K562 (cell line): ENCODE measurements around the gene HDGFL1. TPM values are rescaled to one million over a fixed set of nuclear protein-coding genes. Genes with fewer than 3 reads are reported as not detected.

Source experiments
- ATAC-seq: fragments of 200-7000 bp; cut with Tn5 transposase; 3 replicates; pipeline ENCODE4 v1.9.1; 2020; ENCODE audit warnings: moderate library complexity
- BruUV-seq: library from RNA; stranded (reverse); fragments of 400-500 nt; replicated peaks from 2 replicates; lab custom pipeline; 2021; lab: Mats Ljungman, UMichigan
- CTCF ChIA-PET: fragments of 300-600 bp; formaldehyde crosslinking; extraction: SDS; loops from one replicate; lab custom pipeline; 2021; ENCODE audit warnings: low intra/inter-chr PET ratio; lab: Yijun Ruan, JAX
- POLR2A ChIA-PET: fragments of 300-600, 350-650 bp; sonication (Branson Sonifier 250); formaldehyde crosslinking; extraction: SDS; loops from one replicate; lab custom pipeline; 2021; ENCODE audit warnings: antibody characterized with exemption, inconsistent platforms; lab: Yijun Ruan, JAX
- DNase-seq, 4 experiments: peaks; one replicate each; pipeline versions ENCODE4 v3.0.0 to v3.0.0-alpha.2; 2011 to 2018; ENCODE audit warnings: low spot score in 3 of 4, mixed read lengths in 3 of 4; ENCODE audit errors: extremely low read depth in 1 of 4
- FAIRE-seq: peaks from 2 replicates; lab custom pipeline; 2011; peaks lifted over from hg19 to GRCh38; lab: Jason Lieb, UNC
- H2AFZ ChIP-seq: 2 replicates; pipeline ENCODE4 v1.6.0; 2011; ENCODE audit warnings: low read depth, low read length, control low read depth, inconsistent platforms
- H3K27ac ChIP-seq: fragments of 200-600 bp; 3 replicates; pipeline ENCODE4 v1.8.0; 2011; ENCODE audit warnings: low read depth, mild to moderate bottlenecking, control low read depth, inconsistent platforms, low read length, moderate library complexity, mixed read lengths; ENCODE audit errors: extremely low read depth
- H3K27me3 ChIP-seq, 2 experiments: fragments of 300-600 bp in 1 of 2; 2 replicates in 1 of 2; 3 replicates in 1 of 2; pipeline versions ENCODE4 v1.6.0 to v1.8.0; 2011; ENCODE audit warnings: inconsistent platforms in 2 of 2, low read length in 2 of 2, mild to moderate bottlenecking in 1 of 2, mixed read lengths in 1 of 2, moderate library complexity in 1 of 2; ENCODE audit not compliant: control insufficient read depth in 2 of 2, insufficient read depth in 2 of 2
- H3K36me3 ChIP-seq: fragments of 300-600 bp; 3 replicates; pipeline ENCODE4 v1.8.0; 2011; ENCODE audit warnings: mild to moderate bottlenecking, low read length, inconsistent platforms; ENCODE audit not compliant: control insufficient read depth, insufficient read depth
- H3K4me1 ChIP-seq, 2 experiments: fragments of 200-600 bp in 1 of 2; replicated peaks in 1 of 2; 2 replicates in 1 of 2; 3 replicates in 1 of 2; pipeline versions ENCODE4 v1.5.1 to v1.8.0; 2011; ENCODE audit warnings: inconsistent platforms in 2 of 2, low read length in 2 of 2, mild to moderate bottlenecking in 1 of 2, mixed read lengths in 1 of 2, moderate library complexity in 1 of 2; ENCODE audit not compliant: control insufficient read depth in 2 of 2, insufficient read depth in 2 of 2
- H3K4me2 ChIP-seq: 2 replicates; pipeline ENCODE4 v1.6.1; 2011; ENCODE audit warnings: low read length, control low read depth, inconsistent platforms, mixed read lengths; ENCODE audit not compliant: insufficient read depth
- H3K4me3 ChIP-seq: fragments of 200-600 bp; sonication (generic), shearing (Covaris generic); 2 replicates; pipeline ENCODE4 v1.5.1; 2016; ENCODE audit warnings: control low read depth, inconsistent platforms
- H3K79me2 ChIP-seq: fragments of 200-600 bp; 3 replicates; pipeline ENCODE4 v1.8.0; 2011; ENCODE audit warnings: low read length, inconsistent platforms; ENCODE audit not compliant: control insufficient read depth, insufficient read depth
- H3K9ac ChIP-seq, 2 experiments: 2 replicates each; pipeline versions ENCODE4 v1.6.0 to v1.6.1; 2011; ENCODE audit warnings: low read depth in 2 of 2, low read length in 2 of 2, control low read depth in 1 of 2, inconsistent platforms in 1 of 2, mild to moderate bottlenecking in 1 of 2, mixed read lengths in 1 of 2; ENCODE audit not compliant: insufficient read depth in 1 of 2
- H3K9me1 ChIP-seq: one replicate; pipeline ENCODE4 v1.6.0; 2011; ENCODE audit warnings: inconsistent platforms, mild to moderate bottlenecking, low read length, moderate library complexity; ENCODE audit not compliant: control insufficient read depth, insufficient read depth
- H3K9me3 ChIP-seq: replicated peaks from 2 replicates; pipeline ENCODE4 v1.5.1; 2011; ENCODE audit warnings: low read depth, low read length, inconsistent platforms; ENCODE audit not compliant: control insufficient read depth, insufficient read depth
- H4K20me1 ChIP-seq: replicated peaks from 2 replicates; pipeline ENCODE4 v1.6.1; 2011; ENCODE audit warnings: low read length, inconsistent platforms, mixed read lengths; ENCODE audit not compliant: control insufficient read depth, insufficient read depth
- SMARCC2 ChIP-seq: fragments of 450-650 bp; IDR thresholded peaks from 2 replicates; pipeline ENCODE4 v1.6.1; 2017; ENCODE audit warnings: antibody characterized with exemption, moderate library complexity, mild to moderate bottlenecking, low read depth
- ZNF239 ChIP-seq: fragments of 250-450 bp; sonication (Bioruptor Pico); IDR thresholded peaks from 2 replicates; pipeline ENCODE4 v1.4.0; 2020; ENCODE audit warnings: mild to moderate bottlenecking
- ZNF507 ChIP-seq: conservative IDR thresholded peaks from 2 replicates; pipeline ENCODE4 v1.6.1; 2017; ENCODE audit warnings: missing genetic modification characterization, missing compliant biosample characterization
- in situ Hi-C: fragments of 300-500 bp; cut with MboI; formaldehyde crosslinking; loops from 4 replicates; pipeline ENCODE4 v1.15.0; 2018; ENCODE audit warnings: inconsistent platforms, mixed read lengths
- intact Hi-C: fragments of 100-400 bp; cut with micrococcal nuclease; formaldehyde crosslinking; loops from 2 replicates; pipeline ENCODE4 v1.14.2; 2022
- polyA plus RNA-seq, 8 experiments: library from polyadenylated mRNA; depleted of rRNA in 4 of 8; stranded (reverse) in 5 of 8; unstranded in 3 of 8; fragments of >200 nt; fragmentation: Nextera tagmentation in 2 of 8; fragmentation: Illumina TruSeq in 1 of 8; extraction: Ambion mirVana in 2 of 8; extraction: Trizol in 1 of 8; gene quantifications; 2 replicates each; pipeline versions ENCODE4 v1.2.1 to v1.2.3, GENCODE V29; 2011 to 2014; ENCODE audit warnings: inconsistent platforms in 1 of 8, missing spikeins in 1 of 8
- total RNA-seq, 7 experiments: library from RNA; depleted of rRNA in 6 of 7; stranded (reverse); fragments of >200 nt in 6 of 7; fragmentation: Illumina TruSeq in 2 of 7; extraction: Trizol in 2 of 7; gene quantifications; 2 replicates each; pipeline versions ENCODE4 v1.2.1 to v1.2.3, GENCODE V29; 2011 to 2021; ENCODE audit warnings: low replicate concordance in 1 of 7
- TF ChIP-seq, protein P1 (sequence below): fragments of 450-650 bp; IDR thresholded peaks from 2 replicates; pipeline ENCODE4 v1.6.1; 2016; ENCODE audit warnings: low read depth

The HDGFL1 gene
- total and polyA plus RNA-seq, 9 of the 15 experiments (the other 6 are each of a cell fraction or from before 2014, with no cell fraction given) = 0.04 to 0.64 (median 0.28) TPM

DNA sequence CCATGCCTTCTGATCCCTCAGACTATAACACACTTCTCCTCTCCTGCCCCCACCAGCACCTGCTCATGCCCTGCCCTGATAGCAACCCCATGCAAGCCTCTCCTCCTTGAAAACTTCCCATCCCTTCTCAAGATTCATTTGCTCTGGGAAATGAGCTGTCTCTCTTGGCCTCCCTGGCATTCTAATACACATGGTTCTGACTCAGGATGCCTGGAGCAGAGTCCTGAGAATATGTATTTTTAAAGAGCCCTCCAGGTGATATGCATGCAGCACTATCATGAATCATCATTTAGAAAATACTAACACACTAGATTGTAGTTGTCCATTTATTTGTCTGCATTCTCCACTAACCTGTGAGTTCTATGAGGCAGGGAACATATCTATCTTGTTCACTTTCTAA, 26.6 kb downstream of the HDGFL1 start:
- Histone ChIP-seq H3K9ac (no peak overlapping the region), H3K9me3 (no peaks in the 10 kb centered on the region; the same call in 1 of the 2 replicates), H3K27ac (no peak overlapping the region), H3K4me2 (no peak overlapping the region), H3K4me1 (no peaks in the 10 kb centered on the region), H3K79me2 (no peaks in the 10 kb centered on the region), H2AFZ (no peak overlapping the region)
- DNase-seq (no peak), FAIRE-seq (no peak)
- ChIA-PET POLR2A (no interaction called here), CTCF (no interaction called here)
- in situ Hi-C loops = no loop called here
- no TSS peak for BruUV-seq
- TF ChIP-seq SMARCC2 (no peak), ZNF239 (CRISPR knock-in tag) (no peak), ZNF507 (no peak)
- TF ChIP-seq, protein P1, sequence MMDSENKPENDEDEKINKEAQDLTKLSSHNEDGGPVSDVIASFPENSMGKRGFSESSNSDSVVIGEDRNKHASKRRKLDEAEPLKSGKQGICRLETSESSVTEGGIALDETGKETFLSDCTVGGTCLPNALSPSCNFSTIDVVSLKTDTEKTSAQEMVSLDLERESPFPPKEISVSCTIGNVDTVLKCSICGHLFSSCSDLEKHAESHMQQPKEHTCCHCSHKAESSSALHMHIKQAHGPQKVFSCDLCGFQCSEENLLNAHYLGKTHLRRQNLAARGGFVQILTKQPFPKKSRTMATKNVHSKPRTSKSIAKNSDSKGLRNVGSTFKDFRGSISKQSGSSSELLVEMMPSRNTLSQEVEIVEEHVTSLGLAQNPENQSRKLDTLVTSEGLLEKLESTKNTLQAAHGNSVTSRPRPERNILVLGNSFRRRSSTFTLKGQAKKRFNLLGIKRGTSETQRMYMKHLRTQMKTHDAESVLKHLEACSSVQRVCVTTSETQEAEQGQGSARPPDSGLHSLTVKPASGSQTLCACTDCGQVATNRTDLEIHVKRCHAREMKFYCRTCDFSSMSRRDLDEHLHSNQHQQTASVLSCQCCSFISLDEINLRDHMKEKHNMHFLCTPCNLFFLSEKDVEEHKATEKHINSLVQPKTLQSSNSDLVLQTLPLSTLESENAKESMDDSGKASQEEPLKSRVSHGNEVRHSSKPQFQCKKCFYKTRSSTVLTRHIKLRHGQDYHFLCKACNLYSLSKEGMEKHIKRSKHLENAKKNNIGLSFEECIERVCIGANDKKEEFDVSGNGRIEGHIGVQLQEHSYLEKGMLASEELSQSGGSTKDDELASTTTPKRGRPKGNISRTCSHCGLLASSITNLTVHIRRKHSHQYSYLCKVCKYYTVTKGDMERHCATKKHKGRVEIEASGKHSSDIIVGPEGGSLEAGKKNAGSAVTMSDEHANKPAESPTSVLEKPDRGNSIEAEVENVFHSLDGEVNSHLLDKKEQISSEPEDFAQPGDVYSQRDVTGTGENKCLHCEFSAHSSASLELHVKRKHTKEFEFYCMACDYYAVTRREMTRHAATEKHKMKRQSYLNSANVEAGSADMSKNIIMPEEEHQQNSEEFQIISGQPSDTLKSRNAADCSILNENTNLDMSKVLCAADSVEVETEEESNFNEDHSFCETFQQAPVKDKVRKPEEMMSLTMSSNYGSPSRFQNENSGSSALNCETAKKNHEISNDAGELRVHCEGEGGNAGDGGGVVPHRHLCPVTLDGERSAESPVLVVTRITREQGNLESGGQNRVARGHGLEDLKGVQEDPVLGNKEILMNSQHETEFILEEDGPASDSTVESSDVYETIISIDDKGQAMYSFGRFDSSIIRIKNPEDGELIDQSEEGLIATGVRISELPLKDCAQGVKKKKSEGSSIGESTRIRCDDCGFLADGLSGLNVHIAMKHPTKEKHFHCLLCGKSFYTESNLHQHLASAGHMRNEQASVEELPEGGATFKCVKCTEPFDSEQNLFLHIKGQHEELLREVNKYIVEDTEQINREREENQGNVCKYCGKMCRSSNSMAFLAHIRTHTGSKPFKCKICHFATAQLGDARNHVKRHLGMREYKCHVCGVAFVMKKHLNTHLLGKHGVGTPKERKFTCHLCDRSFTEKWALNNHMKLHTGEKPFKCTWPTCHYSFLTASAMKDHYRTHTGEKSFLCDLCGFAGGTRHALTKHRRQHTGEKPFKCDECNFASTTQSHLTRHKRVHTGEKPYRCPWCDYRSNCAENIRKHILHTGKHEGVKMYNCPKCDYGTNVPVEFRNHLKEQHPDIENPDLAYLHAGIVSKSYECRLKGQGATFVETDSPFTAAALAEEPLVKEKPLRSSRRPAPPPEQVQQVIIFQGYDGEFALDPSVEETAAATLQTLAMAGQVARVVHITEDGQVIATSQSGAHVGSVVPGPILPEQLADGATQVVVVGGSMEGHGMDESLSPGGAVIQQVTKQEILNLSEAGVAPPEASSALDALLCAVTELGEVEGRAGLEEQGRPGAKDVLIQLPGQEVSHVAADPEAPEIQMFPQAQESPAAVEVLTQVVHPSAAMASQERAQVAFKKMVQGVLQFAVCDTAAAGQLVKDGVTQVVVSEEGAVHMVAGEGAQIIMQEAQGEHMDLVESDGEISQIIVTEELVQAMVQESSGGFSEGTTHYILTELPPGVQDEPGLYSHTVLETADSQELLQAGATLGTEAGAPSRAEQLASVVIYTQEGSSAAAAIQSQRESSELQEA = no peak
- TF ChIP-seq, all 486 proteins: peak for 0
- Histone ChIP-seq H3K4me3 (no peak overlapping the region), H4K20me1 (no peaks in the 10 kb centered on the region), H3K36me3 (no peaks in the 10 kb centered on the region), H3K9me1 (no peaks in the 10 kb centered on the region), H3K27me3 (no peaks in the 10 kb centered on the region)
- no peak for ATAC-seq
- intact Hi-C loops = no loop called here
